GM12878 (cell line): ENCODE data around the gene AOPEP. TPM values are rescaled to one million over a fixed set of nuclear protein-coding genes. Genes with fewer than 3 reads are reported as not detected.
A peak's percentile ranks its signal among the peaks of the same experiment; 100 is the strongest.

Experiments used
- SIX5 ChIP-seq: IDR thresholded peaks from 2 replicates; pipeline ENCODE4 v1.6.1; 2011; ENCODE audit warnings: mild to moderate bottlenecking, low read depth, low read length, moderate library complexity; ENCODE audit not compliant: severe bottlenecking
- SMC3 ChIP-seq: IDR thresholded peaks from 2 replicates; pipeline ENCODE4 v1.6.1; 2011; ENCODE audit warnings: low read length, improper control_type of control experiment, borderline replicate concordance
- polyA plus RNA-seq, 11 experiments: library from polyadenylated mRNA; depleted of rRNA in 4 of 11; unstranded in 6 of 11; stranded (reverse) in 5 of 11; fragments of >200 nt; fragmentation: Nextera tagmentation in 4 of 11; fragmentation: Illumina TruSeq in 1 of 11; extraction: Ambion mirVana in 4 of 11; extraction: Trizol in 1 of 11; gene quantifications; 1 replicate in 1 of 11; 2 replicates in 10 of 11; pipeline versions ENCODE4 v1.2.1 to v1.2.3, GENCODE V29; 2011 to 2016; ENCODE audit warnings: inconsistent platforms in 2 of 11, missing spikeins in 2 of 11, low read depth in 1 of 11
- total RNA-seq, 4 experiments: library from RNA; depleted of rRNA in 3 of 4; stranded (reverse); fragments of >200 nt in 3 of 4; fragmentation: Illumina TruSeq in 1 of 4; extraction: Trizol in 1 of 4; gene quantifications; 2 replicates each; pipeline versions ENCODE4 v1.2.1 to v1.2.3, GENCODE V29; 2013 to 2021
- TF ChIP-seq, protein P1 (sequence below): fragments of 450-650 bp; IDR thresholded peaks from 2 replicates; pipeline ENCODE4 v1.6.1; 2016; ENCODE audit warnings: mild to moderate bottlenecking, moderate library complexity, borderline replicate concordance
- TF ChIP-seq, protein P2 (sequence below): IDR thresholded peaks from 2 replicates; pipeline ENCODE4 v1.6.1; 2012; ENCODE audit warnings: low read depth, low read length, improper control_type of control experiment

The AOPEP gene
- total and polyA plus RNA-seq, 10 of the 15 experiments (the other 5 are each of a cell fraction or from before 2014, with no cell fraction given): 2.3 to 16.9 (median 10.1) TPM

DNA sequence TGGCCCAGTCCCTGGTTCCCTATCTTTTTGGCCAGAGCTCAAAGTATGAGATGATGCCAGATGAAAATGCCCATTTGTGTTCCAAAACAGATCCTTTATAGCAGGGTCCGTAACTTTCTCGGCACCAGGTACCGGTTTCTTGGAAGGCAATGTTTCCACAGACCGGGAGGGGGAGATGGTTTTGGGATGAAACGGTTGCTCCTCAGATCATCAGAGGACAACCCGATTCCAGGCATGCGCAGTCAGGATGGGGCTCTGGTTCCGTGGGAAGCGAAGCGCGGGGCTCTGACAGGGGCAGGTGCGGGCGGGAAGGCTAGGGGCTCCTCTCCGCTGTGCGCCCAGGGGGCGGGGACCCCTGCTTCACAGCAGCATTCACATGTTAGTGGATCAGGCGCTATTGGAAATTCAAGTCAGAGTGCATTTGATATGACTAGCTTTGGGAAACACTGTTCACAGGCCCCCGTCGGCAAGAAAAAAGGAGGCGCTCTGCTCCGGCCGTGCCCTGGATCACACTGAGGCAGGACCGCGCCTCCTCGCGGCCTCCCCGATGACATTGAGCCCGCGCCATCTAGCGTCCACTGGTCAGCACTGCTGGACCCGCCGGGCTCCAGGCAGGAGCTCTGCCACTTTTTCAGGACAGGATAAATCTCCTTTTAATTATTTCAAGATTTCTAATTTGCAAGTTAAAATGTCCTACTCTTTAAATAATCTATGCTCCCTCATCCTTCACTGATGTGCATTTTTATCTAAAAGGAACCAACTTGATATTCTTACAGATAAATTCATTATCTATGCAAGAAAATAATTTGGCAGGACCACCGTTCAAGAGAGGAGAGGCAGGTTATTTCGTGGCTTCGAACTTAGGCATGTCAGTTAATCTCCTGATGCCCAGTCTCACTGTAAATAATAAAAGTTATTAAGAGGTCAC lies 401.0 kb downstream of the AOPEP start (continued):
- TF ChIP-seq, protein P1, sequence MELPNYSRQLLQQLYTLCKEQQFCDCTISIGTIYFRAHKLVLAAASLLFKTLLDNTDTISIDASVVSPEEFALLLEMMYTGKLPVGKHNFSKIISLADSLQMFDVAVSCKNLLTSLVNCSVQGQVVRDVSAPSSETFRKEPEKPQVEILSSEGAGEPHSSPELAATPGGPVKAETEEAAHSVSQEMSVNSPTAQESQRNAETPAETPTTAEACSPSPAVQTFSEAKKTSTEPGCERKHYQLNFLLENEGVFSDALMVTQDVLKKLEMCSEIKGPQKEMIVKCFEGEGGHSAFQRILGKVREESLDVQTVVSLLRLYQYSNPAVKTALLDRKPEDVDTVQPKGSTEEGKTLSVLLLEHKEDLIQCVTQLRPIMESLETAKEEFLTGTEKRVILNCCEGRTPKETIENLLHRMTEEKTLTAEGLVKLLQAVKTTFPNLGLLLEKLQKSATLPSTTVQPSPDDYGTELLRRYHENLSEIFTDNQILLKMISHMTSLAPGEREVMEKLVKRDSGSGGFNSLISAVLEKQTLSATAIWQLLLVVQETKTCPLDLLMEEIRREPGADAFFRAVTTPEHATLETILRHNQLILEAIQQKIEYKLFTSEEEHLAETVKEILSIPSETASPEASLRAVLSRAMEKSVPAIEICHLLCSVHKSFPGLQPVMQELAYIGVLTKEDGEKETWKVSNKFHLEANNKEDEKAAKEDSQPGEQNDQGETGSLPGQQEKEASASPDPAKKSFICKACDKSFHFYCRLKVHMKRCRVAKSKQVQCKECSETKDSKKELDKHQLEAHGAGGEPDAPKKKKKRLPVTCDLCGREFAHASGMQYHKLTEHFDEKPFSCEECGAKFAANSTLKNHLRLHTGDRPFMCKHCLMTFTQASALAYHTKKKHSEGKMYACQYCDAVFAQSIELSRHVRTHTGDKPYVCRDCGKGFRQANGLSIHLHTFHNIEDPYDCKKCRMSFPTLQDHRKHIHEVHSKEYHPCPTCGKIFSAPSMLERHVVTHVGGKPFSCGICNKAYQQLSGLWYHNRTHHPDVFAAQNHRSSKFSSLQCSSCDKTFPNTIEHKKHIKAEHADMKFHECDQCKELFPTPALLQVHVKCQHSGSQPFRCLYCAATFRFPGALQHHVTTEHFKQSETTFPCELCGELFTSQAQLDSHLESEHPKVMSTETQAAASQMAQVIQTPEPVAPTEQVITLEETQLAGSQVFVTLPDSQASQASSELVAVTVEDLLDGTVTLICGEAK: no peak
- peak; percentile 86 for TF ChIP-seq SMC3
- TF ChIP-seq SIX5: no peak
- TF ChIP-seq, protein P2, sequence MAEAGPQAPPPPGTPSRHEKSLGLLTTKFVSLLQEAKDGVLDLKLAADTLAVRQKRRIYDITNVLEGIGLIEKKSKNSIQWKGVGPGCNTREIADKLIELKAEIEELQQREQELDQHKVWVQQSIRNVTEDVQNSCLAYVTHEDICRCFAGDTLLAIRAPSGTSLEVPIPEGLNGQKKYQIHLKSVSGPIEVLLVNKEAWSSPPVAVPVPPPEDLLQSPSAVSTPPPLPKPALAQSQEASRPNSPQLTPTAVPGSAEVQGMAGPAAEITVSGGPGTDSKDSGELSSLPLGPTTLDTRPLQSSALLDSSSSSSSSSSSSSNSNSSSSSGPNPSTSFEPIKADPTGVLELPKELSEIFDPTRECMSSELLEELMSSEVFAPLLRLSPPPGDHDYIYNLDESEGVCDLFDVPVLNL: no peak
